Hepatic stellate cell (primary cell): ENCODE data around the gene EDEM3.
"Not testable (repeated sequence)": the region's sequence is repeated elsewhere in the genome, so short reads cannot be mapped to it uniquely, and the experiment has no call there.

Experiments
- DNase-seq: peaks from one replicate; pipeline ENCODE4 v3.0.0; 2011; ENCODE audit warnings: low spot score

EDEM3 gene

GRCh38 chr1:184740344-184740743, 14.3 kb downstream of the EDEM3 start:
- DNase-seq, result no peak

- no peak for DNase-seq
These were observed 14.9 kb downstream of the EDEM3 start for GRCh38 chr1:184739796-184740195.

DNA sequence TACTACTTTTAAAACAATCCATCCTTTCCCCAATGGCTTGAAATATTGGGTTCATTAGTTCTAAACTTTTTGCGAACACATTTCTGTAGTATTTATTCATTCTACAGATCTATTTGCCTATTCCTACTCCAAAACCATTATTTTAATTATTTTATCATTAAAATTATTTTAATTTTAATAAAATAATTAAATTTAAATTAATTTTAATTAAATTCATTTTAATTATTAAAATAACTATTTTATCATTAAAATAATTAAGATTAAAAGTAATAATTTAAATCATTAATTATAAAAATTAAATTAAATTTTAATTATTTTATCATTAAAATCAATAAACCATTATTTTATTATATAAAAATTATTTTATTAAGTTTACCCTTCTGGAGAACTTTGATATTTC, 15.6 kb downstream of the EDEM3 start:
- DNase-seq, result no peak

GRCh38 chr1:184734980-184735379, 19.7 kb downstream of the EDEM3 start:
- no peak for DNase-seq

DNA sequence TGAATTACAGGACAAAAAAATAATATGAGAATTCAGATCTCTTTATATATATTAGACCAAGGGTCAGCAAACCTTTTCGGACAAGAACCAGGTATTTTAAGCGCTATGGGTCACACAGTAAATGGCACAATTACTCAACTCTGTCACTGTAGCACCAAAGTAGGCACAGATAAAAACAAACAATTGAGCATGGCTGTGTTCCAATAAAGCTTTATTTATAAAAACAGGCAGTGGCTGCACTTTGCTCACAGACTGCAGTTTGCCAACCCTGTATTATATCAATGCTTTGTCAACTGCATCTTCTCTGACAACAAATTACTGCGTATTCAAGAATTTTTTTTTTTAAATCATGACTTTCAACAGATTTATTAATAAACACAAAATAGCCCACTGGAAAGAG, 29.8 kb downstream of the EDEM3 start:
- DNase-seq, result no peak

- DNase-seq, result no peak
These were observed 38.5 kb downstream of the EDEM3 start for GRCh38 chr1:184716158-184716557.

GRCh38 chr1:184709418-184709817, 45.2 kb downstream of the EDEM3 start:
- DNase-seq, result no peak

DNA sequence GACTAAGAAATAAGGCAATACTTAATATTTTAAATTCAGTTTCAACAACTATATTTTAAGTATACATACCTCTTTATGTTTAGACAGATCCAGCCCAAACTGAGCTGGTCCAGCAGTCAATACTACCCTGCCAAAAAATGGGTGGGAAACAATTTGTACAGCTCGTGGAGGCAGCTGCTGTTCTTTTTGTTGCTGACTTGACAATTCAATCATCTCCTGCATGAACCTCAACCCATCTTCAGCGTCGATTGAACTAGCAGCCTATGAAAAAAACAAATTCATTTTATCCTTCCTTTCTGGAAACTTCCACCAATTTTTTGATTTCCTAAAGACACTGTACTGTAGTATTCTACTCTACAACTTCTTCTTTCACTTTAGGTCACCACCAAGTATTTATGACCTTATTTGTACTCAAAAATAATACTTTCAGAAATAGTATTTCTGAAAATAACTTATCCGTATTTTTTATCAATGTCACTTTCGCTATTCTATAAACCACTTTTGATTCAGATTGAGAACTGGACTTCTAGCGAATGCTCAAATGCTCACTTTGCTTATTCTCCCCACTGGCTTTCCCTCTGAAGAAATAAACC, 46.5 kb downstream of the EDEM3 start:
- DNase-seq, result no peak

DNA sequence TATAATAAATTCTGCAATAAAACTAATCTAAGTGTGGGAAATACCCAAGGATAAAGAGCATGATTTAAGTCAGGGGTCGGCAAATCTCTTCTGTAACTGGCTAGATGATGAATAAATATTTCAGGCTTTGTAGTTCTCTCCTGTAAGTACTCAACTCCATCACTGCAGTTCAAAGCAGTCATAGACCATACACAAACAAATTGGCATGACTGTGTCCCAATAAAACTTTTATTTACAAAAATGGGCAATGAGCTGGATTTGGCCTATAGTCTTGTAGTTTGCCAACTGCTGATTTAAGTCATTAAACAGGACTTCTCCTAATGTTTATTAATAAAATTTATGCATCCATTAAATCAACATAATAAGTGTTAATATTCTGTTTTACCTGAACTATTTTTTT, 49.4 kb downstream of the EDEM3 start:
- no peak for DNase-seq

GRCh38 chr1:184701816-184702215, 52.8 kb downstream of the EDEM3 start:
- DNase-seq, result no peak

GRCh38 chr1:184698969-184699368, 55.7 kb downstream of the EDEM3 start:
- no peak for DNase-seq

GRCh38 chr1:184698016-184698415, 56.6 kb downstream of the EDEM3 start:
- no peak for DNase-seq

GRCh38 chr1:184696403-184696802, 58.3 kb downstream of the EDEM3 start:
- DNase-seq, result no peak

DNA sequence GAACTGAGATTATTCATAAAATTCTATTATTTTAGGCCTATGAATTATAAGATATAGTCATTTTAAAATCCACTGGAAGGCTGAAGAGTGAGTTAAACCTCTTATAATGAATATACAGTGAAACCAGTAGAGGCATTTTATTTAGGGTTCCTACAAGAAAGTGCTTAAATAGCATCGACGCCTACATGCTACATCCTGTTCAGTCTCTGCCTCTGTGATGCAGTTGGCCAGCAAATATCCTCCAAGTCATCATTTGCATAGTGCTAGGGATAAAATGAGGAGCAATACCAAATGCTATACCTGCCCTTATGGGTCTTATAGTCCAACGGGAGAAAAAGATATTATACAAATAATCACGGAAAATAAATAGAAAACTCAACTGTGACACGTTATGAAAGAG, 59.6 kb downstream of the EDEM3 start:
- no peak for DNase-seq

DNA sequence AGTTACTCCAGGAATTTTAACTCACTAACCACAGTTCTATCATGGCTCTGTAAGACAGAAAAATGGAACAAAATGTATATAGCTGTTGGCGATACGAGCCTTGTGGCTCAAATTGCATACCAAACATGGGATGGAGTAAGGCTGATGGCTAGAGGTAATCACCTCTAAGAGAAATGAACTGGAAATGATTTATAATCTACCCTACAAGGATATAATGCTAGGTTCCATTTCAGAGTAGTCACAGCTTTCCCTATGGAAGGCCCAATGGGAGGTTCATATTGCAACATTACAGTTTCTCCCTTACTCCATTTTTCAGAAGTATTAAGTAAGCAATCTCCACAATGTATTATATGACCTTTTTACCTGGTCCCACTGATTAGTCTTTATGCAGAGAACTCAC, 61.6 kb downstream of the EDEM3 start:
- no peak for DNase-seq

DNA sequence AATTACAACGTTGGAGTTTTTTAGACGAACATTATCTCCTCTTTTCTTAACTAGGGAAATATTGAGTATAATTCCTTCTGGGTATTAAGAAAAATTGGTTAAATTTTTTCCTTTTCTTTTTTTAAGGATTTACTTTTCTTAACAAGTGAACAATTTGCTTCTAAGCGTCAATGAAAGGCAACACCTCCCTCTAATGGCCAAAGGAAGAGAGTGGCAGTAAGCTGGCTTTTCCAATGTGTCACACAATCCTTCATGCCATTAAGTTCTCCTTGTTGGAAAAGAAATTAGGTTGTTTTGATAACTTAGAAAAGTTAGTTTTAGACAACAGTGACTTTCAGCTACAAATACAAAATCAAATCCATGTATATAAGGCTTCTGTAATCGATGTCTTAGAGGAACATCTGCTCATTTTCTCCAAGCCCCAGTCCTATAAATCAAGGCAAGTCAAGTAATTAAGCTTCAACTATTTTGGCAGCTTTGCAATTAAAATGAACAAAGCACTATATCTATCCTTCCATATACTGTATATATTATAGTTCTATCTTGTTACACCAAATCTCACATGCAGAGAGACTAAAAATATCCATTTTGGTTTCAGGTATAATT, 62.8 kb downstream of the EDEM3 start:
- peak; percentile 11 for DNase-seq

- DNase-seq, result no peak
These were observed 68.1 kb downstream of the EDEM3 start for GRCh38 chr1:184686540-184686939.

DNA sequence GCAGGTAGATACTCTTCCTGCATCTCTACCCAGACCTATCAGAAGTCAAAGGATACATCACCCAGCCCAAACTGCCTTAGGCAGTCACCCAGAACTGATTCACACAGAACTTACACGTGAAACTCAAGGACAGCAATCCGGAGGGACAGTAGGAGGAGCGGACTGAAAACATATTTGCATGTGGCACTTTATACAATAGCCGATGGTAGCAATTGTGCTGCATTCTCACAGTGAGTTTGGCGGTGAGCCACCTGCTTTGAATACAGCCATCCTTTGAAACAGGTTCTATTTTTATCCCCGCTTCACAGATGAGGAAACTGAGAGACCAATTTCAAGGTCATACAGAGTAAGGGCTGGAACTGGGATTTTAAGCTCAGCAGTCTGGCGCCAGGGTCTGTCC, 69.5 kb downstream of the EDEM3 start:
- DNase-seq, result no peak

GRCh38 chr1:184684285-184685074, 70.2 kb downstream of the EDEM3 start:
- no peak for DNase-seq

DNA sequence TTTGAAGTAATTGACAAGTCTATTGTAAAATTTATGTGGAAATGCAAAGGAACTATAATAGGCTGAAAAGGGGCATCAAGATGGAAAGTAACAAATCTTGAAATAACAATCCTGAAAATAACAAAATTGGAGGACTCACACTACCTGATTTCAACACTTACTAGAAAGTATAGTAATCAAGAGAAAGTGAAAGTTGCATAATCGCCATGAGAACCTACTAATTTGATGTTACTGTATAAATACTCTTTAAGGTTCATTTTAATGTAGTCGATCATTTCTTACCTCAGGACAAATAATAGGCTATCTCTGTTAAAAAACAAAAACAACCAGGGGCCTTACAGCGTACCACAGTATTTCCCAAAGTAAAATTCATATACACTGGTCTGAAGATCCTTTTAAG, 71.7 kb downstream of the EDEM3 start:
- no peak for DNase-seq

- not testable (repeated sequence) for DNase-seq
These were observed 73.9 kb downstream of the EDEM3 start for GRCh38 chr1:184680611-184681225.

GRCh38 chr1:184679472-184679871, 75.2 kb downstream of the EDEM3 start:
- DNase-seq, result not testable (repeated sequence)

DNA sequence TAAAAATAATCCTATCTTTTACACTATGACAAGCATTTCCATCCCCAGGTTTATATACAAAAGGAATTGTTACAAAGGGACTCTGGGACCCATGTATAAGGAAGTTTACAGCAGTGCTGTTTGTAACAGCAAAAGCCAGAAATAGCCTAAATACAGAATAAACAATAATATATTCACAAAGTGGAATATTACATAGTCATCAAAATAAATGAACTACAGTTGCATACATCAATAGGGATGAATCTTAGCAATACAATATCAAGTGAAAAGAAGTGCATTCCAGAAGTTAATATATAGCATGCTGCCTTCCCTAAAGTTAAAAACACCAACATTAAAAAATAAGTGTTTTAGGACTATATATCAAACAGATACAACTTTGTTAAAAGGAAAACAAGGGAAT, 77.3 kb downstream of the EDEM3 start:
- DNase-seq, result no peak
